Jurkat, Clone E6-1 (cell line): ENCODE results near the gene USP32.
"Not testable (repeated sequence)": the region's sequence is repeated elsewhere in the genome, so short reads cannot be mapped to it uniquely, and the experiment has no call there.

Experiments
- DNase-seq: peaks from one replicate; pipeline ENCODE4 v3.0.0-alpha.2; 2011; ENCODE audit warnings: low read depth, low spot score
- H3K4me3 ChIP-seq: 2 replicates; pipeline ENCODE4 v1.5.1; 2011; ENCODE audit warnings: mild to moderate bottlenecking, low read length, control low read depth, moderate library complexity

The USP32 gene

DNA sequence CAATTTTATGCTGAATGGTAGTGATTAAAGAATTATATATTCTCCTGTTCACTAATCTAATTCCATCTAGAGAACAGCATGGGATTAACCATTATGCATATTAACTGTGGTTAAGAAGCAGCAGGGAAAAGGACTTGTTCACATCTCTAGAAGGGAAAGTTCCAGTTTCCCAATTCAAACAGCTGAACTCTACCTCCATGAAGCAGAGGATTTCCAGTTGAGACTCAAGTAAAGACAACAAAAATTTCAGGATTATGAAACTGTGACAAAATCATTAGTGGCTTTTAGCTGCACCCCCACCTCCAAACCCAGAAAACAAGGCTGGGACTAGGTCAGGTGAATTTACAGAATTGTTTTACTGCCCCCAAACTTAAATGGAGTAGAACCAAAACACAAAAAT lies 73.6 kb downstream of the USP32 start:
- DNase-seq, result no peak
- no peak overlapping the region for H3K4me3 ChIP-seq

DNA sequence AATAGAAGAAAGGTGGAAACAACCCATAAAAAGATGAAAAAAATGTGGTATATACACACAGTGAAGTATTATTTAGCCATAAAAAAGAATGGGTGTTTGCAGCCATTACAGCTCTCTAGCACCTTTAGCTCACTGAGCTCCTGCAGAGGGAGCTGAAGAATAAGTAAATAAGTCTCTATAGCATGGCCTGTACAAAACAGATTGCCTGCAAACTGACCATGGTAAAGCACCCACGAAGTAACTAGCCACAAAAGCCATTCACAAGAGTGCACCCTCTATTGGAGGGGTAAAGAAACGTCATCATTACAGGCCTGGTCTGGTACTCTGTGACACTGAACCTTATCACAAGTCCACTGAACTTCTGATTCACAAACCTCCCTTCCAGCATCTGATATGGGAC lies 76.3 kb downstream of the USP32 start:
- H3K4me3 ChIP-seq, result no peak overlapping the region
- DNase-seq, result no peak

DNA sequence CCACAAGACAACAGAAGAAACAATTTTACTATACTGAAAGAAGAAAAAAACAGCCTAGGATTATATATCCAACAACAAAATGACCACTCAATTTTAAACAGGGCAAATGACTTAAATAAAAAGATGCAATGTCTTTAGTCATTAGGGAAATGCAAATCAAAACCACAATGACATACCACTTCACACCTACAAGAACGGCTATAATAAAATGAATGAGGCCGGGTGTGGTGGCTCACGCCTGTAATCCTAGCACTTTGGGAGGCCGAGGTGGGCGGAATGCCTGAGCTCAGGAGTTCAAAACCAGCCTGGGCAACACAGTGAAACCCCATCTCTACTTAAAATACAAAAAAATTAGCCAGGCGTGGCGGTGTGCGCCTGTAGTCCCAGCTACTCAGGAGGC lies 77.0 kb downstream of the USP32 start:
- not testable (repeated sequence) for H3K4me3 ChIP-seq, DNase-seq

DNA sequence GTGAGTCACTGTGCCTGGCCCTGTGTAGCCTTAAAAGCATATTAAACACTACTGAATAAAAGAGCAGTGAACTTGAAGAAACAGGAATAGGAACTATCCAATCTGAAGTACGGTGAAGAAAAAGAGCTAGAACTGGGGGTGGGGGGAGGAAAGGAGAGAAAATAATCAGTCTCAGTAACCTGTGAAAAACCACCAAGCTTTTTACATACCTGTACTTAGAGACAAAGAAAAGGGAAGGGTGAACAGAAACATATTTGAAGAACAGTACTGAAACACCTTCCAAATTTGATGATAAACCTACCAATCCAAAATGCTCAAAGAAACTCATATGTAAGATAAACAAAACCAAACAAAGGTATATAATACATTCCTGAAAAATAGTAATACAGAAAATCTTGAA lies 77.5 kb downstream of the USP32 start:
- H3K4me3 ChIP-seq, result no peak overlapping the region

DNA sequence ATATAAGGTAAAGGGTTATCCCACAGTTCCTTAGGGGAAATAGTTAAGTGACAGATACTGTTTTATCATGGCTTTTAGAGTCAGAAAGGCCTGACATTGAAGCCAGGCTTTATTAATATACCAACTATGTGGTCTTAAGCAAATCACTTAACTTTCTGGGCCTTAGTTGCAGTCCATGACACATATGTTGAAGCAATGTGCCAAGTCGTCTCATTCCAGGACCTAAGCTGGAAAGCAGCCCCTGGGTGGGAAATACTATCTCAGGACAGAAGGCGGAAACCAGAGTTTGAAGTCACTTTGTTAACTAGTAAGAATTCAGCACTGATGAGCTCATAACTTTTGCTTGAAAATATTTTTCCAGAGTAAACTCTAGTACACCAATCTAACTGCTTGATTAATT lies 80.0 kb downstream of the USP32 start:
- no peak overlapping the region for H3K4me3 ChIP-seq
- DNase-seq, result no peak

More for the DNA sequence above, 77.5 kb downstream of the USP32 start:
- no peak for DNase-seq

DNA sequence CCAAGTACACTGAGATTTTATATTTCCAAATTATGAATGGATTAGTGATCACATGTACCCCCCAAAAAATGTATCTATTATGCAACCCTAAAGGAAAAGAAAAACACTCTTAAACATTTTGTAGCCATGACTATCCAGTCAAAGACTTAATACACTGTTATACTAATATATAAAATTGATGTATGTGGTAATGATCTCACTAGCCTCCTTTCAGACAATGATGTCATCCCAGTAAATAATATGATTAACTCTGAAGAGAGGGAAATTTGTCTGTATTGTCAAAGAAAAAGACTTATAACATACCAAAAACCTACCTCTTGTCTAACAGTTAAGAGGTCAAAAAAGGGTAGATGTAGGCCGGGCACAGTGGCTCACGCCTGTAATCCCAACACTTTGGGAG lies 80.7 kb downstream of the USP32 start:
- DNase-seq, result no peak
- H3K4me3 ChIP-seq, result no peak overlapping the region

DNA sequence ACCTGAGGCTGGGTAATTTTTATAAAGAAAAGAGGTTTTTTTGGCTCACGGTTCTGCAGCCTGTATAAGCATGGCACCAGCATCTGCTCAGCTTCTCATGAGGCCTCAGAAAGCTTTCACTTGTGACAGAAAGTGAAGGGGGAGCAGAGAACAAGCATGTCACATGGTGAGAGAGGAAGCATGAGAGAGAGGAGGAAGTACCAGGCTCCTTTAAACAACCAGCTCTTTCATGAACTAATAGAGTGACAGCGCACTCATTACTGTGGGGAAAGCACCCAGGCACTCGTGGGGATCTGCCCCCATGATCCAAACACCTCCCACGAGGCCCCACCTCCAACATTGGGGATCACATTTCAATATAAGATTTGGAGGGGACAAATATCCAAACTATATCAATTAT lies 86.8 kb downstream of the USP32 start:
- H3K4me3 ChIP-seq, result no peak overlapping the region
- peak; percentile 47 for DNase-seq

DNA sequence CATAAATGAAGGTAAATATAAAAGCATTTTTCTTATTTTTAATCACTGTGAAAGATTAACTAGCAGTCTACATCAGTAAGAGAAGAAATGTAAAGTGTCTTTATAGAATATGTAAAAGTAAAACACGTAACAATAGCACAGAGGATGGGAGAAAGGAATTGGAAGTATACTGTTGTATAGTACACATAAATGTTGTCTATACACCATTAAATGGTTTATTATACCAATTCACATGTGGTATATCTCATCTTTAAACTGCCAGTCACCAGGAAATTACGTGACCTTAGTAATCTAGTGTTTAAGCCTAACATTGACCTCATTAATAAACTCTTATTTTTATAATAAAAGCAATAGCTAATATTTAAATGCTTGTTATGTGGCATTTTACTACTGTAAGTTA lies 87.4 kb downstream of the USP32 start:
- H3K4me3 ChIP-seq, result no peak overlapping the region
- no peak for DNase-seq

DNA sequence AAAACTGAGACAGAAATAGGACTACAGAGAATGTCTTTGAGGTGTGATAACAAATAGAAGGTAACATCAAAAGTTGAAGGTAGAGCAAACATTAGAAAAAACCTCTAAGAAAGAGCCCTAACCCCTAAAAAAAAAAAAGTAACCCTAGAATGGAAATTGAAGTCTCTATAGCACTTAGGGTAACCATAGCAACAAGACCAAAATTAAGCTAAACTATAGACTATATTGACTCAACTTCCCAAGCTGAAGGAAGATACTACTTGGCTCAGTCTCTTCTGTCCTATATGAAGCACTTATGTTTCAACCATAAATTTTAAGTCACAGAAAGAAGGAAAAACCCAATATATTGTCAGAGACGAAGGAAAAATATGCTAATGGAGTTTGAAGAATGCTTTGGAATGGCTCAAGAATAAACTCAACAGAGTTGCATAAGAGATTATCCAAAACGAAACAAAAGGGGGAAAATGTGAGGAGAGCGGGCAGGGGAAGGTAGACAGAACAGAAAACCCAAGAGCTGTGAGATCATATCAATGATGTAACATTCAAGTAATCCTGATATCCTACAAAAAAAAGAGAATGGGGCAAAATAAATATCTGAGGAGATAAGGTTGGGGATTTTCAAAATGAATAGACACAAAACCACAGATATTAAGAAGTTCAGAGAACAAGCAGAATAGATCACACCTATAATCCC lies 88.4 kb downstream of the USP32 start:
- DNase-seq, result no peak
- no peak overlapping the region for H3K4me3 ChIP-seq

DNA sequence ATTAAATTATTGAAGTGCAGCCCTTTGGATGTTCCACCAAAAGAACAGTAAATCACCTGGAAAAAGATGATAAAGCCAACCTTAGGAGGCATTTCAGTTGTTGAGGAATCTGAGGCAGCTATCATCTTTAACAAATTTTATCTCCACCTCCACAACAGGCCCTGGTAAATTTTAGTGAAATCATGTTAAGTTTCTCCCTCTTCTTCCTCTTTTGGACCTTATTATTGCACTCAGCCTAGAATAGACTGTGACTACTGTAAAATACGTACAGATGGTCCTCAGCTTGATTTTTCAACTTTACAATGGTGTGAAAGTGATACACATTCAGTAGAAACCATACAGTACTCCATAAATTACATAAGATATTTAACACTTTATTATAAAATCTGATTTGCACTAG lies 90.3 kb downstream of the USP32 start:
- no peak overlapping the region for H3K4me3 ChIP-seq
- no peak for DNase-seq

DNA sequence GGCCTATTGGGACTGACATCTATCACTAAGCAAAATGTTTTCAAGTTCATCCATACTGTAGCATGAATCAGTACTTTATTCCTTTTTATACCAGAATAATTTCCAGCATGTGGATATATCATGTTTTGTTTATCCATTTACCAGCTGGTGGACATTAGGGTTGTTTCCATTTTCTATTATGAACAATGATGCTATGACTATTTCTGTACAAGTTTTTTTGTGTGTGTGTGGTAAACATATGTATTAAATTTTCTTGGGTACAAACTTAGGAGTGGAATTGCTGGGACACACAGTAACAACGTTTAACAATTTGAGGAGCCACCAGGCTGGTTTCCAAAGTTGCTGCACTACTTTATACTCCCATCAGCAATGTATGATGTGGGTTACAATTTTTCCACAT lies 91.0 kb downstream of the USP32 start:
- H3K4me3 ChIP-seq, result no peak overlapping the region
- DNase-seq, result no peak

DNA sequence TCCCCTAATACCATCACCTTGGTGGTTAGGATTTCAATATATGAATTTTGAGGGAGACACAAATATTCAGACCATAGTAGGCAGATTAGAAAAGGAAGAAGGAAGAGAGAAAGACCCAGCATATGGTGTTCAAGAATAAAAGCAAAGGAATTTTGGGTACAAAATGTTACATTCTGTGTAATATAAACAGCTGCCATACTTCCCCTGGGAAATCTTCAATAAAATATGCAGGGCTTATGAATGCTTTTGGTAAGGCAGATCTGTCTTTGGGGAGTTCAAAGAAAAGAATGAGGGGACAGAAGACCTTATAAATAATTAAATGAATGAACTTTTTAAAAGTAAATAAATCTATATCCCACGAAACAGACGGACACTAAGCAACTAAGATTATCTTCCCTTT lies 91.9 kb downstream of the USP32 start:
- DNase-seq, result no peak
- H3K4me3 ChIP-seq, result no peak overlapping the region

DNA sequence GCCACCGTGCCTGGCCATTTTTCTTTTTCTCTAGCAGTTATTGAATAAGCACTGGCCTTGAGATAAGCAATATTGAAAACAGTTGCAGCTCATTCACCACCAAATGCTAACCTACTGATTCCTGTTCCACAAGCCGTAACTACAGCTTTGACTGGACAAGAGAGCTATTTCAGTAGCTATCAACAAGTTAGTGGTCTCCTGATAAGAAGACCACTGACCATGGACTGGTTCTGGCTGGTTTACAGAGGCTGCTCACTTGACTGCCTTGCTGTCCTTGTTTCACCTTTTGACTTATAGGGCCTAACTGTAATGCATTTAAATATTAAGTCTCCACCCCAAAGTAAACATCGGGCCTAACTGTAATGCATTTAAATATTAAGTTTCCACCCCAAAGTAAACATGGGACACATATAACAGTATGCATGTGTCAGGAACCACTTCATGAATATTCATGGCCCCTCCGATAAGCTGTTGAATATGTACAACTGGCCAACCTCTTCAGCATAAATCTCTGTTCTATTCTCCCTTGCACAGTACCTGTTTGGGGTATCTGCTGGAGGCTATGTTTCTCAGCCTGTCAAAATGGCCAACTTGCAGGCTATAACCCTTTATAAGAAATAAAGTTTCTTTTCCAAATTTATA lies 94.1 kb downstream of the USP32 start:
- H3K4me3 ChIP-seq, result no peak overlapping the region
- DNase-seq, result no peak

DNA sequence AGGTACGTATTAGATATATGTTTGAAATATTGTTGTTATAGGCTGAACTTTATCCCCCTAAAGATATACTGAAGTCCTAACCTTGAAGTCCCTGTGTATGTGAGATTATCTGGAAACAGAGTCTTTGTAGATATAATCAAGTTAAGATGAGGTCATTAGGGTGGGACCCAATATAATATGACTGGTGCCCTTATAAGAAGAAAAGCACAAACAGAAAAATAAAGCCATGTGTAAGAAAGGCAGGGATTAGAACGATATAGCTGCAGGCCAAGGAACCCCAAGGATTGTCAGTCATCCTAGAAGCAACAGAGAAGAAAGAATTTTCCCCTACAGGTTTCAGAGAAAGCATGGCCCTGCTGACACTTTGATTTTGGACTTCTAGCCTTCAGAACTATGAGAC lies 95.8 kb downstream of the USP32 start:
- no peak for DNase-seq
- H3K4me3 ChIP-seq, result no peak overlapping the region

DNA sequence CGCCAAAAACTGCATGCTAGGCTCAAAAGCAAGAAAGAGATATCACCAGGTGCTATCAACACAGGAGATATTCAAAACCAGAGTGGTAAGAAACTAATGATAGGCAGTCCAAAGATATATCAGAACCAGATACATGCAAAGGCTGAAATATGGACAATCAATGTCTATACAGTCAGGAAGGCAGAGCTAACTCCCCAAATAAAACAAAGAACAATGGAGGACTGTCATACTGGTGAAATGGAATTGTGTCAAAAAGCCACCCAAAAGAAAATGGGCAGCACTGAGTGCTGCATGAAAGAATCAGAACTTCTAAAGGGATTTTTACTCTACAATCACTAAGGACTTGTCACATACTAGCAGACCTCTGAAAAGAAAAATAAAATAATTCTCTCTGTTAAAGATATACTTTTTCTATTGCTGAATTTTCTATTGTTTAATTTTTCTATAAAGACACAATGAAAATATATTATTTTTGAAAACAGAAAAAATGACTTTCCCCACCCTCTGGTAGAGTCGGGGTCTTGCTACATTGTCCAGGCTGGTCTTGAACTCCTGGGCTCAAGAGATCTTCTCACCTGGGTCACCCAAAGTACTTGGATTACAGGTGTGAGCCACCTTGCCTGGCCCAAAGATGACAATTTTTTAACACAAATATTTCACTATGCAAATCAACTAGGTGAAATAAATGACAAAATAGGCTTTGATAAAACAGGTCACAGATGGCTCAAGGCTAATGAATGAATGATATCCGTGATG lies 98.2 kb downstream of the USP32 start:
- DNase-seq, result no peak
- no peak overlapping the region for H3K4me3 ChIP-seq

DNA sequence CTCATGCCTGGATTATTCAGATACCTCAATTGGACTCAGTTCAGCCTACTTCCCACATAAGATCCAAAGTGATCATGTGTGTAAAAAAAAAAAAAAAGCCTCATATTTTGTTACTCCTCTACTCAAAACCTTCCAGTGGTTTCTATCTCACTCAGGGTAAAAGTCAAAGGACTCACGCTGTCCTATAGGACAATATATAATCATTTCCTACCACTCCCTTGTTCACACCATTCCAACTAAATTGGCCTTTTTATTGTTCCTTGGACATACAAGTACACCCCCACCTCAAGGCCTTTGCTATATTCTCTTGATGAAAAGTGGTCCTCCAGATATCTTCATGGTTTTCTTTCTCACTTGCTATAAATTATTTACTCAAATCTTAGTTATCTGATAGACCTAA lies 99.2 kb downstream of the USP32 start:
- H3K4me3 ChIP-seq, result no peak overlapping the region
- no peak for DNase-seq

DNA sequence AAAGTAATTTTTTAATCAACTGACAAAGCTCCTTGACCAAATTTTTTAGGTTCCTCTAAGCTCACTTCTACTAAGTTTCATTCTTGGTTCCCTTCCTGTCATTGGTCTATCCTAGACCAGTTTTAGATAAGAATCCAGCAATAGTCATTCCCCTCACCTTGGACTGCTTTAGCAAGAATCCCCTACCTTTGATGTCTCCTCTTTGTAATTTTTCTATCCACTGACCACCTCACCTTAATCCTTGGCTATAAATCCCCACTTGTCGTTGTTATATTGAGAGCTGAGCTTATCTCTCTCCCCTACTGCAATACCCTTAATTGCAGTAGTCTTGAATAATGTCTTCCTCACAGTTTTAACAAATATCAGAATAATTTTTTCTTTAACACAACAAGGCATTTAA lies 107.2 kb downstream of the USP32 start:
- no peak for DNase-seq
- H3K4me3 ChIP-seq, result no peak overlapping the region

DNA sequence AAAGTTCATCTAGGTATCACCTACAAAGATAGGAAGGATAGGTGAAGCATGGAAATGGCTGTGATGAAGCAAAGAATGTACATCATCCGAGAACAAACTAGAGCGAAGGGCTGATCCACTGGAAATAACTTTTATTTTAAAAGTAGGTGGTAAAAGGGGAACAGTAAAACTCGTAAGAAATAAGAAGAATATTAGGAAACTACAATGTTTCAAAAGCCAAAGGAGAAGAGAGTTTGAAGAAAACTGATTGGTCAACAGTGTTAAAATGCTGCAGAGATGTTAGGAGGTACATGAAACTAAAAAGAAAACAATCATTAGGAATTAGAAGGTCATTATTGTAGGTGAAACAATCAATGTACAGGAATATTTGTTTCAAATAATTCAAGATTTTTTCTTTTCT lies 108.1 kb downstream of the USP32 start:
- DNase-seq, result no peak

DNA sequence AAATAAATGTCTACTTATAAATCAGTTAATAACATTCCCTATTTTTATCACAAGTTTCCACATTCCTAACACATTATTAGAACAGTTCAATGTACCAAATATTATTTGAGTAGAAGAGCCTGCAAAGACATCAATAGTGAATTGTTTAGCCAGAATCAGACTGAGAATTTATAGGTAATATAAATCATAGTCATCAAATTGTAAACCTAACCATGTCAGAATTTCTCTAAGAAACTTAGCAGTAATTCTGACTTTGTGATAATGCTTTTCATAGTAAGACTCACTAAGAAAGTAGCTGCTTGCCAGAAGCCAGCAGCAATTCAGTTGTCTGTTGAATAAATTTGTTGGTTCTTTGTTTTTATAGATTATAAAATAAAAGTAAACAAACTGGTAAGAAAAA lies 111.3 kb downstream of the USP32 start:
- no peak for DNase-seq
- no peak overlapping the region for H3K4me3 ChIP-seq

More for the DNA sequence above, 108.1 kb downstream of the USP32 start:
- no peak overlapping the region for H3K4me3 ChIP-seq

DNA sequence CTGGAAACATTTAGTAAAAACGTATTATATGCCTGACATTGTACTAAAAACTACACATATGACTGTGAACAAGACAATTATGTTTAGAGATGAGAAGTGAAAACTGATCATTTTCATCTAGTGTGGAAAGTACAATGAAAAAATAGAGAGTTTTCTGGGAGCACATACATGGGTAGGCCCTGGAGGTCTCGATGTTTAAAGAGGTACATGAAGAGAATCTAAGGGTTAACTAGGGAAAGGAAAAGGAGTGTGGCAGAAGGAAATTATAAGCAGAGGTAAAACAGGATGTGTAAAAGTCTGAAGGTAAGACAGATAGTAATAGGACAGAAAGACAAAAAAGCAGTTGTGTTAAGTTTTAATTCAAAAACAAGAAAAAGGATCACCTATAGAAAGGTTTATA lies 113.7 kb downstream of the USP32 start:
- DNase-seq, result no peak
- H3K4me3 ChIP-seq, result no peak overlapping the region

DNA sequence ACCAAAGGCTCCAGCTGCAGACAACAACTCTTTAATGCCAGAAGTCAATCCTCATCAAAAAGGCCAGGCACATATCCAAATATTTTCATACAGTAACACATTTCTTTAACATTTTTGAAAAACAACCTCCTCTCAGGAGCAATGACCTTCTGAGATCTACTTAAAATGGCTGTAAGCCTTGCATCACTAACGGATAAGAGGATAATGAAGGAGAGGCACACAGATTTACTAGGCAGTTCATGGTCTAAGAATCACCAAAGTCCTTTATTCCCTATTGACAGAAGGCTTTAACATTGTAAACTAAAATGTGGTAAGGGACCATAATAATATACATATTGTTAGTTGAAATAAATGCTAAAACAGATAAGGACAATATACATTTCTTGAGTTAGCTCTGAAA lies 114.7 kb downstream of the USP32 start:
- no peak for DNase-seq
- H3K4me3 ChIP-seq, result no peak overlapping the region
